A549 (cell line): ENCODE results near the gene COA8. TPM values are rescaled to one million over a fixed set of nuclear protein-coding genes. Genes with fewer than 3 reads are reported as not detected.

Experiments used
- ATAC-seq, 2 experiments: fragments of 200-7000 bp in 1 of 2; fragments of >200 bp in 1 of 2; cut with Nextera tagmentation in 1 of 2; cut with Tn5 transposase in 1 of 2; 3 replicates each; pipeline versions ENCODE4 v1.8.0 to v1.9.1; 2018 to 2020; ENCODE audit warnings: mild to moderate bottlenecking in 1 of 2, moderate library complexity in 1 of 2
- CTCF ChIA-PET: fragments of 300-600 bp; sonication (Branson Sonifier 250); formaldehyde crosslinking; extraction: SDS; loops from one replicate; lab custom pipeline; 2021; ENCODE audit warnings: antibody characterized with exemption, inconsistent platforms; lab: Yijun Ruan, JAX
- POLR2A ChIA-PET: fragments of 350-600 bp; formaldehyde crosslinking; extraction: SDS; loops from one replicate; lab custom pipeline; 2021; ENCODE audit warnings: antibody characterized with exemption, inconsistent platforms; lab: Yijun Ruan, JAX
- DNase-seq, 2 experiments: peaks; one replicate each; pipeline versions ENCODE4 v3.0.0 to v3.0.0-alpha.2; 2011 to 2016; ENCODE audit warnings: low read depth in 1 of 2, low spot score in 1 of 2
- FAIRE-seq: peaks from 2 replicates; lab custom pipeline; 2011; peaks lifted over from hg19 to GRCh38; lab: Jason Lieb, UNC
- H3K27ac ChIP-seq, 2 experiments: fragments of >200 bp; sonication (Bioruptor Twin); formaldehyde crosslinking; 3 replicates each; pipeline ENCODE4 v1.5.1; 2016 to 2017
- H3K4me1 ChIP-seq: fragments of >200 bp; sonication (Bioruptor Twin); formaldehyde crosslinking; 3 replicates; pipeline ENCODE4 v1.6.1; 2016
- H3K4me2 ChIP-seq: fragments of >200 bp; sonication (Bioruptor Twin); formaldehyde crosslinking; 3 replicates; pipeline ENCODE4 v1.6.1; 2016
- H3K4me3 ChIP-seq: fragments of >200 bp; sonication (Bioruptor Twin); formaldehyde crosslinking; 3 replicates; pipeline ENCODE4 v1.5.1; 2016
- H3K9me3 ChIP-seq: fragments of >200 bp; sonication (Bioruptor Twin); formaldehyde crosslinking; 3 replicates; pipeline ENCODE4 v1.6.1; 2016
- CBX2 ChIP-seq: fragments of 200-600 bp; sonication (generic); IDR thresholded peaks from 2 replicates; pipeline ENCODE4 v1.6.1; 2016; ENCODE audit warnings: low read depth, mild to moderate bottlenecking, borderline replicate concordance
- EHF ChIP-seq: fragments of 250-450 bp; sonication (Bioruptor Pico); IDR thresholded peaks from 2 replicates; pipeline ENCODE4 v1.5.0; 2020; ENCODE audit warnings: mild to moderate bottlenecking
- FOSB ChIP-seq: fragments of 250-450 bp; sonication (Bioruptor Pico); IDR thresholded peaks from 2 replicates; pipeline ENCODE4 v1.5.0; 2020; ENCODE audit warnings: mild to moderate bottlenecking, moderate library complexity
- FOSL2 ChIP-seq, 2 experiments: fragments of 450-650 bp in 1 of 2; fragments of >200 bp in 1 of 2; sonication (Bioruptor Twin) in 1 of 2; formaldehyde crosslinking; IDR thresholded peaks; 2 replicates each; pipeline versions ENCODE4 v1.5.0 to v1.6.1; 2016 to 2020; ENCODE audit warnings: mild to moderate bottlenecking in 1 of 2, moderate library complexity in 1 of 2
- FOXS1 ChIP-seq: fragments of 250-450 bp; sonication (Bioruptor Pico); IDR thresholded peaks from 2 replicates; pipeline ENCODE4 v1.5.0; 2020; ENCODE audit warnings: mild to moderate bottlenecking, moderate library complexity
- HEYL ChIP-seq: fragments of 250-450 bp; sonication (Bioruptor Pico); IDR thresholded peaks from 2 replicates; pipeline ENCODE4 v1.8.0; 2021; ENCODE audit warnings: mild to moderate bottlenecking, moderate library complexity
- HOXB5 ChIP-seq: fragments of 250-450 bp; sonication (Bioruptor Pico); IDR thresholded peaks from 2 replicates; pipeline ENCODE4 v1.5.0; 2020; ENCODE audit warnings: mild to moderate bottlenecking, moderate library complexity
- JUN ChIP-seq, 2 experiments: fragments of >200 bp; sonication (Bioruptor Twin); formaldehyde crosslinking; IDR thresholded peaks; 2 replicates in 1 of 2; 3 replicates in 1 of 2; pipeline ENCODE4 v1.6.1; 2016 to 2017
- KDM5A ChIP-seq: fragments of 200-600 bp; sonication (generic); IDR thresholded peaks from 2 replicates; pipeline ENCODE4 v1.6.1; 2016; ENCODE audit warnings: antibody characterized with exemption, mild to moderate bottlenecking
- MAZ ChIP-seq: fragments of 150-350 bp; IDR thresholded peaks from 2 replicates; pipeline ENCODE4 v1.6.1; 2014; ENCODE audit warnings: antibody characterized with exemption, low read depth, low read length, borderline replicate concordance
- NFE2L2 ChIP-seq: fragments of 150-350 bp; conservative IDR thresholded peaks from 2 replicates; pipeline ENCODE4 v1.6.1; 2014; ENCODE audit warnings: low read length
- NPAS2 ChIP-seq: fragments of 250-450 bp; sonication (Bioruptor Pico); IDR thresholded peaks from 2 replicates; pipeline ENCODE4 v1.8.0; 2022; ENCODE audit warnings: mild to moderate bottlenecking, moderate library complexity, borderline replicate concordance
- NR3C1 ChIP-seq: fragments of >200 bp; sonication (Bioruptor Twin); formaldehyde crosslinking; IDR thresholded peaks from 3 replicates; pipeline ENCODE4 v1.6.1; 2017
- PBX3 ChIP-seq: IDR thresholded peaks from 2 replicates; pipeline ENCODE4 v1.6.1; 2012
- PHF8 ChIP-seq: fragments of 200-600 bp; sonication (generic); IDR thresholded peaks from 2 replicates; pipeline ENCODE4 v1.6.1; 2016; ENCODE audit warnings: low read depth, mild to moderate bottlenecking, antibody characterized with exemption, moderate library complexity, borderline replicate concordance
- RAD21 ChIP-seq, 2 experiments: fragments of >200 bp in 1 of 2; sonication (Bioruptor Twin) in 1 of 2; formaldehyde crosslinking in 1 of 2; IDR thresholded peaks in 1 of 2; conservative IDR thresholded peaks in 1 of 2; 2 replicates in 1 of 2; 3 replicates in 1 of 2; pipeline ENCODE4 v1.6.1; 2012 to 2018; ENCODE audit warnings: inconsistent platforms in 1 of 2
- RARB ChIP-seq: fragments of 250-450 bp; sonication (Bioruptor Pico); IDR thresholded peaks from 2 replicates; pipeline ENCODE4 v1.8.0; 2021; ENCODE audit warnings: mild to moderate bottlenecking, moderate library complexity
- SMC3 ChIP-seq: fragments of >200 bp; sonication (Bioruptor Twin); formaldehyde crosslinking; IDR thresholded peaks from 3 replicates; pipeline ENCODE4 v1.6.1; 2018; ENCODE audit warnings: inconsistent platforms
- TP53 ChIP-seq: fragments of 250-450 bp; sonication (Bioruptor Pico); IDR thresholded peaks from 2 replicates; pipeline ENCODE4 v1.5.0; 2021; ENCODE audit warnings: mild to moderate bottlenecking, moderate library complexity
- USF2 ChIP-seq: fragments of 450-650 bp; IDR thresholded peaks from 2 replicates; pipeline ENCODE4 v1.6.1; 2014; ENCODE audit warnings: antibody characterized with exemption
- ZFP36 ChIP-seq: fragments of 450-650 bp; IDR thresholded peaks from 2 replicates; pipeline ENCODE4 v1.6.1; 2014; ENCODE audit warnings: borderline replicate concordance; ENCODE audit not compliant: partially characterized antibody
- WGBS: methylation state at CpG from one replicate; pipeline ENCODE4 v1.1.6; 2017; ENCODE audit errors: missing lambda C conversion rate; 5-methylcytosine and 5-hydroxymethylcytosine counted together
- polyA plus RNA-seq, 4 experiments: library from polyadenylated mRNA; depleted of rRNA in 3 of 4; stranded (reverse); fragments of >200 nt; fragmentation: RNase III in 1 of 4; extraction: RNeasy Plus Mini Kit Qiagen cat#74134 plus additional on column Dnase treatment in 1 of 4; gene quantifications; 2 replicates in 3 of 4; 3 replicates in 1 of 4; pipeline ENCODE4 v1.2.3, GENCODE V29; 2011 to 2017
- TF ChIP-seq, protein P1 (sequence below): fragments of 150-350 bp; IDR thresholded peaks from 2 replicates; pipeline ENCODE4 v1.6.1; 2014; ENCODE audit warnings: low read depth, mild to moderate bottlenecking, low read length
- TF ChIP-seq, protein P2 (sequence below): fragments of 200-600 bp; sonication (generic); IDR thresholded peaks from 2 replicates; pipeline ENCODE4 v1.6.1; 2016; ENCODE audit warnings: antibody characterized with exemption, mild to moderate bottlenecking, moderate library complexity

COA8 gene
- polyA plus RNA-seq, 2 of the 4 experiments (the other 2 are of a cell fraction) = 29.8 to 34.9 TPM

- TF ChIP-seq EHF (CRISPR knock-in tag) (no peak), TP53 (CRISPR knock-in tag) (no peak), CBX2 (no peak), HEYL (CRISPR knock-in tag) (no peak), SMC3 (no peak), PHF8 (no peak), JUN (IDR thresholded peaks at IDR 0.05) (no peak), MAZ (no peak), NR3C1 (no peak), NPAS2 (CRISPR knock-in tag) (no peak), PBX3 (no peak), HOXB5 (CRISPR knock-in tag) (no peak), NFE2L2 (no peak), FOSL2 (IDR thresholded peaks at IDR 0.05) (no peak), FOSL2 (CRISPR knock-in tag; IDR thresholded peaks at IDR 0.05) (no peak), RAD21 (conservative IDR thresholded peaks at IDR 0.05 in 1 of 2, IDR thresholded peaks at IDR 0.05 in 1 of 2) (no peak)
- TF ChIP-seq, all 56 proteins: peak for 0
- Histone ChIP-seq H3K4me3 (peak overlapping the region; percentile 99), H3K27ac (no peak overlapping the region), H3K4me1 (peaks cover 37% of the 10 kb centered on the region), H3K9me3 (no peaks in the 10 kb centered on the region), H3K4me2 (peak overlapping the region; percentile 98)
- FAIRE-seq (no peak), ATAC-seq (no peak), DNase-seq (no peak)
- ChIA-PET POLR2A (interaction anchor here (2.0 kb wide), 1 partner anchor 8 kb away, joined by 10 read pairs; no protein-coding TSS in a partner anchor), CTCF (interaction anchor here (1.1 to 9.1 kb wide), 5 partner anchors 8 to 134 kb away, joined by 3 to 100 read pairs (median 6); no protein-coding TSS in a partner anchor)
- WGBS = 89% methylated on average over 8 of the region's 8 CpGs
Observed at GRCh38 chr14:103560691-103561090, 2.1 kb upstream of the COA8 start.

- H3K9me3 ChIP-seq = no peaks in the 10 kb centered on the region
- DNase-seq (no peak), ATAC-seq (peak; percentile 46 to 63; a peak in 5 of 6 replicates), FAIRE-seq (no peak)
- peak overlapping the region; percentile 95 to 98 for H3K27ac ChIP-seq
- TF ChIP-seq FOXS1 (CRISPR knock-in tag) = no peak
- 0 out of 2 replicates have a peak, but pooled peaks have one; percentile 35 for TF ChIP-seq TP53 (CRISPR knock-in tag)
- no peak for TF ChIP-seq FOSL2 (IDR thresholded peaks at IDR 0.05)
- TF ChIP-seq FOSL2 (CRISPR knock-in tag; IDR thresholded peaks at IDR 0.05) = peak; percentile 41; the same call in 1 of the 2 replicates
- 5% methylated on average over 35 of the region's 36 CpGs for WGBS
- peak overlapping the region; percentile 98 for H3K4me2 ChIP-seq
- ChIA-PET CTCF (interaction anchor here (0.7 to 9.1 kb wide), 8 partner anchors 9 to 133 kb away, joined by 3 to 100 read pairs (median 3); no protein-coding TSS in a partner anchor), POLR2A (interaction anchor here (0.8 to 2.0 kb wide), 2 partner anchors 9 to 33 kb away, joined by 3 to 10 read pairs; no protein-coding TSS in a partner anchor)
- H3K4me3 ChIP-seq = peak overlapping the region; percentile 99
- peaks cover 37% of the 10 kb centered on the region for H3K4me1 ChIP-seq
Observed at GRCh38 chr14:103561381-103562178, 1.2 kb upstream of the COA8 start.

DNA sequence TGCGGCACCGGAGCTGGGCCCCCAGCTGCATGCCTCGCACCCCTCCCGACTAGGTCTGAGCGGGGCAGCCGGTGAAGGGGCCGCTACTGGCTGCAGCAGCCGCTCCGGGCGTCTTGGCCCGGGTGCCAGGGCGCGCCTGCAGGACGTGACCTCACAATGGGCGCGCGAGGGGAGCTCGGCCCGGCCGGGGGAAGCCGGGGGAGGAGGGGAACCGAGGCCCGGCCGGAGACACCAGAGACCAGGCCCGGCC lies 656 bp upstream of the COA8 start:
- no peak for FAIRE-seq
- Histone ChIP-seq H3K27ac (peak overlapping the region; percentile 95 to 98), H3K9me3 (no peaks in the 10 kb centered on the region), H3K4me1 (peaks cover 37% of the 10 kb centered on the region), H3K4me2 (peak overlapping the region; percentile 98), H3K4me3 (peak overlapping the region; percentile 99)
- no CpG with 5 or more reads among the region's 25 CpGs for WGBS
- POLR2A ChIA-PET = interaction anchor here (0.8 to 2.0 kb wide), 2 partner anchors 9 to 34 kb away, joined by 3 to 10 read pairs; no protein-coding TSS in a partner anchor
- peak in 1 of 2 experiments; percentile 69; a peak in 5 of 6 replicates for ATAC-seq
- CTCF ChIA-PET = interaction anchor here (0.7 to 9.1 kb wide), 7 partner anchors 9 to 118 kb away, joined by 3 to 100 read pairs (median 3); no protein-coding TSS in a partner anchor
- DNase-seq = no peak
- TF ChIP-seq RARB (CRISPR knock-in tag) (no peak), ZFP36 (no peak), PBX3 (no peak), KDM5A (no peak; the same call in 1 of the 2 replicates), FOSB (no peak), USF2 (no peak), RAD21 (conservative IDR thresholded peaks at IDR 0.05 in 1 of 2, IDR thresholded peaks at IDR 0.05 in 1 of 2) (no peak)
- TF ChIP-seq, protein P1, sequence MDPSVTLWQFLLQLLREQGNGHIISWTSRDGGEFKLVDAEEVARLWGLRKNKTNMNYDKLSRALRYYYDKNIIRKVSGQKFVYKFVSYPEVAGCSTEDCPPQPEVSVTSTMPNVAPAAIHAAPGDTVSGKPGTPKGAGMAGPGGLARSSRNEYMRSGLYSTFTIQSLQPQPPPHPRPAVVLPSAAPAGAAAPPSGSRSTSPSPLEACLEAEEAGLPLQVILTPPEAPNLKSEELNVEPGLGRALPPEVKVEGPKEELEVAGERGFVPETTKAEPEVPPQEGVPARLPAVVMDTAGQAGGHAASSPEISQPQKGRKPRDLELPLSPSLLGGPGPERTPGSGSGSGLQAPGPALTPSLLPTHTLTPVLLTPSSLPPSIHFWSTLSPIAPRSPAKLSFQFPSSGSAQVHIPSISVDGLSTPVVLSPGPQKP = no peak
- TF ChIP-seq, protein P2, sequence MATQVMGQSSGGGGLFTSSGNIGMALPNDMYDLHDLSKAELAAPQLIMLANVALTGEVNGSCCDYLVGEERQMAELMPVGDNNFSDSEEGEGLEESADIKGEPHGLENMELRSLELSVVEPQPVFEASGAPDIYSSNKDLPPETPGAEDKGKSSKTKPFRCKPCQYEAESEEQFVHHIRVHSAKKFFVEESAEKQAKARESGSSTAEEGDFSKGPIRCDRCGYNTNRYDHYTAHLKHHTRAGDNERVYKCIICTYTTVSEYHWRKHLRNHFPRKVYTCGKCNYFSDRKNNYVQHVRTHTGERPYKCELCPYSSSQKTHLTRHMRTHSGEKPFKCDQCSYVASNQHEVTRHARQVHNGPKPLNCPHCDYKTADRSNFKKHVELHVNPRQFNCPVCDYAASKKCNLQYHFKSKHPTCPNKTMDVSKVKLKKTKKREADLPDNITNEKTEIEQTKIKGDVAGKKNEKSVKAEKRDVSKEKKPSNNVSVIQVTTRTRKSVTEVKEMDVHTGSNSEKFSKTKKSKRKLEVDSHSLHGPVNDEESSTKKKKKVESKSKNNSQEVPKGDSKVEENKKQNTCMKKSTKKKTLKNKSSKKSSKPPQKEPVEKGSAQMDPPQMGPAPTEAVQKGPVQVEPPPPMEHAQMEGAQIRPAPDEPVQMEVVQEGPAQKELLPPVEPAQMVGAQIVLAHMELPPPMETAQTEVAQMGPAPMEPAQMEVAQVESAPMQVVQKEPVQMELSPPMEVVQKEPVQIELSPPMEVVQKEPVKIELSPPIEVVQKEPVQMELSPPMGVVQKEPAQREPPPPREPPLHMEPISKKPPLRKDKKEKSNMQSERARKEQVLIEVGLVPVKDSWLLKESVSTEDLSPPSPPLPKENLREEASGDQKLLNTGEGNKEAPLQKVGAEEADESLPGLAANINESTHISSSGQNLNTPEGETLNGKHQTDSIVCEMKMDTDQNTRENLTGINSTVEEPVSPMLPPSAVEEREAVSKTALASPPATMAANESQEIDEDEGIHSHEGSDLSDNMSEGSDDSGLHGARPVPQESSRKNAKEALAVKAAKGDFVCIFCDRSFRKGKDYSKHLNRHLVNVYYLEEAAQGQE = no peak
